HG03354 (cell line): ENCODE measurements around the gene KIF6.
A peak's percentile ranks its signal among the peaks of the same experiment; 100 is the strongest.

Source experiments
- ATAC-seq: cut with Tn5 transposase; IDR thresholded peaks from one replicate; pipeline ENCODE4 v1.9.1; 2021; ENCODE audit warnings: mild to moderate bottlenecking; ENCODE audit not compliant: unreplicated experiment, poor library complexity, severe bottlenecking

KIF6 gene

DNA sequence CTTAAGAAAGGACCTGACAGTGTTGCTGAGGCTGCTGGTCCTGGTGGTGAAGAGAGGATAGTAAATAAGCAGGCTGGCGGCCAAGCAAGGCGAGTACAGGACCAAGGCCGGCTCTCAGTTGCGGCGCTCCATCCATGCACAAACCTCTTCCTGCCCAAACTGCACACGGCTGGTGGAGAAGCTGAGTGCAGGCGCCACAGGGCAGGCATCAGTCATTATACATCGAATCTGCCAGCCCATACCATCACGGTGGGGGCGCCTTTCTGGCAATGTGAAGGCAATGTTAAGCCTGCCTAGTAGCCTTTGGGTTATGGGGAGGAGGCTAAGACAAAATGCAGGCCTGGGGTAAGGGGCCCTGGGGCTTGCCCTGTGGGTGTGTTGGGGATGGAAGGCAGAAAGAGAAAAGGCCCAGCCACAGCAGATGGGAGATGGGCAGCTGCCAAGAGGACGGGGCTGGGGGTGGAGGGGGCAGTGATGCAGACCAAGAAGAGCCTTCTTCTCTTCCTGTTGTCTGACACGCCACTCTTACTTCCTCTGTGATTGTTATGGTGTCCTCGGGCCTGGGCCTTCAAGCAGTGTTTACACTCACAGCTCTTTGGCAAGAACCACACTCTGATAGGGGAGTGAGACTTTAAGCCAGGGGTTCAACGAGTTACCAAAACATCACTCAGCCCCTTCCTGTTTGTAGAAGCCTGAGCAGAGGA is 382.4 kb downstream of the KIF6 start:
- peak; percentile 50 for ATAC-seq

DNA sequence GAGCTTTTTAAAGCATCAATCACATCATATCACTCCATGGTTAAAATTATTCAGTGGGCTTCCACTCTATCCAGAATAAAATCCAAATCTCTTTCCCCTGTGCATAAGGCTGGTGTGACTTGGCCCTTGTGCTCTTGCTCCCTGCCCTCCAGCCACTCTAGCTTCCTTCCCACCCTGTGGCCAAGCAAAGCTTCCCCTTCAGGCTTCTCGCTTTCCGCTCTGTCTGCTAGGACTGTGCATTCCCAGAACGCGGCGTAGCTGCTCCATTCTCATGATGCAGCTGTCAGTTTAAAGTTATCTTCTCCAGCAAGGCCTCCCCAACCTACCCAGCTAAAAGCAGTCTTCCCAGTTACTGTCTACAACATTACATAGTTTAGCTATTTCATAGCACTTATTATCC is 383.3 kb downstream of the KIF6 start:
- ATAC-seq, result no peak

DNA sequence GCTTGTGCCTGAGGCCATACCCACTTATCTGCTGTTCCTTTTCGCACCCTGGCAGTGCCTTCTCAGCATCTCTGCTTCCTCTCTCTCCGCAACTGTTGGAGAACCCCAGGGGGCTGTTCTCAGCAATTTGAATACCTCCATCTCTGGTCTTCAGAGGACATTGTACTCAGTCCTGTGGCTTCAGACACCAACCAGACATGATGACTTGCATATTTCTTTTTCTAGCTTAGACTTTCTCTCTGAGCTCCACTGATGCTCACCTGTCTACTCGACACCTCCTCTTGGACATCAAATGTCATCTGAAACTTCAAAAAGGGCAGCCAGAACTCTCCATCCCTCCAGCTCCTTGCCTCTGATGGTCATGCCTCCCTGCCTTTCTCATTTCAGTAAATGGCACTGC is 383.9 kb downstream of the KIF6 start:
- ATAC-seq, result no peak

DNA sequence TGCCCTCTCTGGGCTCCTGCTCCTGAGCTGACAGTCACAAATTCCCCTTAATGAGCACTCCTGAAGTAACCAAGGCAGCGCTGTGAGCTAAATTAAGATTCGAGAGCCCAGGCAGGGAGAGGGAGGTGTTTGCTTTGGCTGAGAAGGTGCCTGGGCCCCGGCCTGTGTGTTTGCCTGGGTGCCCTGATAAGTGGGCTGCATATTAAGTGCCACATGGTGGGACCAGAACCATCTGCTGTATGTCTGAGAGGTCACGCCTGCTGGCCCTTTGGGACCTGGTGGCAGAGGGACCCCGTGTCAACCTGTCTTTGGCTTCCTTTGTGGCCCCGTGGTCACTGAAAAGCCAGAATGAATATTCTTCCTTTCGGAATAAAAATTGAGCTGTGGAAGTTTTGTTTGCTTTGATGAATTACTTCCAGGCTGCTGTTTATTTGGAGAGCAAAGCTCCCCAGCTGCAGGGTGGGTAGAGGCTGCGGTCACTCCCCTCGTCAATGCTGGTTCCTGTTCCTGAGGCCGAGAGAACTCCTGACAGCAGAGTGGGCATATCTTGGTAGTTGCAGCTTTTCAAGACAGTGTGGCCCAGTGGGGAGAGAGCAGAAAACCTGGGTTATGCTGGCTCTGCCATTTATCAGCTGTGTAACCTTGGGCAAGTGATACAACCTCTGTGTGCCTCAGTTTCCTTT is 385.2 kb downstream of the KIF6 start:
- no peak for ATAC-seq

DNA sequence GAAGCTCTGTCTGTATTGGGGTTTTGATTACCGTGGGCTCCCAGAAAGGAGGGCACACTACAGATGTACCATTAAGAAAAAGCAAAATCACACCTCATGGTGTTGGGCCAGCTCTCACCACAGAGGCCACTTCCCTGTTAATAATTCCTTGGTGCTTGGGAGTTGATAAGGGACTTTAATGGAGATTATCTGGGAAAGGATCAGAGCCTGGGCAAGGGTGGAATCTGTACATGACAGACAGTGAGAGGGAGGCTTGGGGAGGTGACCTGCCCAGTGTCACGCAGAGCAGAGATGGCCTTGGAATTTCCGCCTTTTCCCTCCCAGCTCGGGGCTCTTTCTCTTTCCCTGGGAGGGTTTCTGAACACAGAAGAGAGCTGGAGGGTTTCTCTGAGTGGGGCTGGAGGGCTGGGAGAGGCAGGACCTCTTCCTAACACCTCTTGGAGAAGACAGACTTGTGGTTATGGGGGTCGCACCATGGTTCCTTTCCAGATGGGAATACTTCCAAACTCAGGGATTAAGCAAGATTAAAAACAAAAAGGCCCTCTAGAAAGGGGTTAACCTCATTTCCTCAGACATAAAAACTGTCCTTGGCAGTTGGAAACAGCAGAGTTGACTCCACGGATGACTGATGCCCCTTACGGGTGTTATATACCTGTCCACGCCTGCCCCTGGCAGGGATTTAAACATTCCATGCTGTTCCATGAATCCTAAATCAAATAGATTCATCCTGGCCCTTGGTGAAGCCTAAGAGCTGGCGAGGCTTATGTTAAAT is 385.9 kb downstream of the KIF6 start:
- no peak for ATAC-seq

DNA sequence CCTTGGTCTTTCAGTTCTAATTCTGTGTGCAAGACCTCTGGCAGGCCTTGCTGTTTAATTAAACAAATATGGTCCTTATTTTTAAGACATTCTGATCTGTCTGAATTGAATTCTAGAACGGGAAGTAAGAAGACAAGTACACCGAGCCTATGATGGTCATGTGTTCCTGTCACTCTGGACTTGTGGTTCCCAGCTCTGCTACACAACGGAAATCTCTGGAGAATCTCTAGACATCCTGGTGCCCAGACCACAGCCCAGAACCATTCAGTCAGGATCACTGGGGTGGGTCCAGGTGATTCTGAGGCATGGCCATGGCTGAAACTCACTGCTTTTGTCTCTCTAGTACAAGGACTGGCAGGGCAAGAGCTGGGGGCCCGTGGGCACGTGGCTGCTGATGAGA is 386.8 kb downstream of the KIF6 start:
- ATAC-seq, result no peak

DNA sequence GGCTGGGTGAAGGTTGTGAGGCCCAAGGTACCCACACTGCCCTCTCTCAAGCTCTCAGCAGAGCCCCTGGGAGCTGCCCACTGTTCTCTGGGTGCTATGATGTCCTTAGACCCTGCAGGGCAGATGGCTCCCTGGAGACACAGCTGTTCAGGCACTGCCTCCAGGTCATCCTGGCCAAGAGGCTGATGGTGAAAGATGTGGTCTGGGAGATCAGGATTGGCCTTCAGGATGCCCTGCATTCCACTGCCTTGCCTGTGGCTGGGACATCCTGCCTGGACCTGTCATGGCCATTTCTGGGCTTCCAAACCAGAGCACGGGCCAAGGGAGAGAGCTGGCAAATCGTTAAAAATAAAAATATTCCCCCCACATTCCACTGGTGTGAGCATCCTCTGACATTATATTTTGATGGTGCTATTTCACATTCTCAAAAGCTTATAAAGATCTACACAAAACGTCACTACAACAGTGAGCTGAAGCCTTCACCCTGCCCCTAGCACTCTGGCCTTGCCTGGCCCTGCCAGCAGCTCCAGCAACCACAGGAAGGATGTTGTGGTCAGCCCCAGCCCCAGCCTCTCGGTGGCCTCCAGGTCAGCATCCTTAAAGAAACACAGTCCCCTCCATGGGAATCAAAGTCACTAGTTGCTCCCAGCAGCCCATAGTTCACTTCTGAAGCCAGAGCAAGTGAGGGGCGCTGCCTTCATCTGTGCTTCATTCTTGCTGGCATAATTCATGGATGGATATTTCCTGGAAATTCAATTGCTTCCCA is 389.2 kb downstream of the KIF6 start:
- no peak for ATAC-seq

DNA sequence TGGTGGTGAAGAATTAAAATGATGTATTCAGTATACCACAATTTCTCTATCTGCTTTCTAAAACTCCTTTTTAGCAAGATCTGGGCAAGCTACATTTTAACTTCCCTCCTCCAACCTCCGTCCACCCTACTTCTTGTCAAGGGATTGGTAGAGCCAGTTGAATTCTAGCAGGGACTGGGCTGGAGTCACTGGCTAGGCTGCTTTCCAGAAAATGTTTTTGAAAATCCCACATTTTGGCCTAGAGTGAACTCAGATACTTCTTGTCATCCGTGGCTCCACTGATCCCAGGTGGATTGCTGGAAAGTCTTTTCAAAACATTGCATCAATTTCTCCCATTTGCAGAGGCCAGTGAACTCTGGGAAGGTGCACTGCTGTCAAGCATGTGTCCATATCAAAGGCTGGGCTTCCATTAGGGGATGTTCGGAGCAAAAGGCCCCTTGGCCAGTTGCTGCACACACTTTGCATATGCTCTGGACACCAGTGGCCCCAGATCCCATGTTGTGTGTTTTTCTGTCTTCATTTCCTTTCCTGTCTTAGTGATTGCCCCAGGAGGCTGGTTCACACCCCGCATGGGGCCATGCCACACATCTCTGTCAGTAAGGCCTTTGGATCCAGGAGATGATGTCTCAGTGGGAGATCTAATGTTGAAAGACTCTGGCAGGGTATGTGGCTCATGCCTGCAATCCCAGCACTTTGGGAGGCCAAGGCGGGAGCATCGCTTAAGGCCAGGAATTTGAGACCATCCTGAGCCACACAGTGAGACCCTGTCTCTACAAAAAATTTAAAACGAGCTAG is 391.4 kb downstream of the KIF6 start:
- ATAC-seq, result no peak

DNA sequence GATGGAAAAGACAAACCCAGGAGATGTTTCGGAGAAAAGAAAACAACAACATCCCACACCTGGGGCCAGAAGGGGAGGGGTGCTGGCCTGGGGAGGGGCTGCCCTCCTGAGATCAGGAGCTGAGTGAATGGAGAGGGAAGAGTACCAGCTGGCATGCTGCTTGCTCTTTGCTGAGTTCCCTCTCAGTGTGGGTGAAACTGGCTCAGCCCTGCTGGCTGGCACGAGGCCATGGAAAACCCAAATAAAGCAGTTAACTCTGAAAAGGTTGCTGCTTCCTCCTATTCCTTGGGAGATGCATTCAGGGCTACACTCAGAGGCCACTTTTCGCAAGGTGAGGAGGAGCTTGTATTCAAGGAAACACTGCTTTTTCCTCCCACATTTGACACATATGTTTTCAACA is 394.7 kb downstream of the KIF6 start:
- peak; percentile 10 for ATAC-seq

DNA sequence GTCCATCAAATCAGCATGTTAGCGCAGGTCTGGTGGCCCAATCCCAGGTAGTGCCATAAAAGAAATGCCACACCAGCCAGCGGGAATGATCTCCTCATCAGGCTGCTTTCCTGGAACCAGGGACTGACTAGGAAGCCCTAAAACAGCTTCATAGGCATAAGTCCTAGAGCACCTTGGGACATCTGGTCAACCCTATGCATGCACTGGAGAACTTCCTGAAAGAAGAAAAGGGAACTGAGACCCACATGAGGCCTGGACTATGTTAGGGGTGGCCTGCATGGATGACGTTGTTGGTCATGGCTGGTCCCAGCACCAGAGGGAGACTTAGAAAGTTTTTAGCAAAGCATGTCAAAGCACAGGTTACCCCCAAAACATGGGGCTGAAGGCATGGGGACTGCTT is 395.2 kb downstream of the KIF6 start:
- peak; percentile 83 for ATAC-seq

DNA sequence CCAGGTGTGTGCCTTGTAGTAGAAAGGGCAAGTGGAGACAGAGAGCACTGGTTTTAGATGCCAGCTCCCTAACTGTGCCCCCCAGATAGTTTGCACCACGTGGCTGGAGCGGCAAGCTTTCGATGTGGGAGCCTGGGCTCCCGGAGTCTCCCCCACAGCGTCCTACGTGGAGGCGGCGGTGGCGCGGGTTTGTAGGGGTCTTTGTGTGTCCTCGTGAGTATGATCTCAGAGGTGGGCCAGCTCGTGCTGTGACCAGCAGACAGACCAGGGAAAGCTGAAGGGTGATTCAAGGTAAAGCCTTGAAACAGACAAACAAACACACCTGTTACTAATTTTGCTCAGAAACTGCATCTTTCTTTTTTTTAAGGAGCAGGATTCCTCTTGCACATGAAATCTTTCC is 397.1 kb downstream of the KIF6 start:
- ATAC-seq, result no peak

DNA sequence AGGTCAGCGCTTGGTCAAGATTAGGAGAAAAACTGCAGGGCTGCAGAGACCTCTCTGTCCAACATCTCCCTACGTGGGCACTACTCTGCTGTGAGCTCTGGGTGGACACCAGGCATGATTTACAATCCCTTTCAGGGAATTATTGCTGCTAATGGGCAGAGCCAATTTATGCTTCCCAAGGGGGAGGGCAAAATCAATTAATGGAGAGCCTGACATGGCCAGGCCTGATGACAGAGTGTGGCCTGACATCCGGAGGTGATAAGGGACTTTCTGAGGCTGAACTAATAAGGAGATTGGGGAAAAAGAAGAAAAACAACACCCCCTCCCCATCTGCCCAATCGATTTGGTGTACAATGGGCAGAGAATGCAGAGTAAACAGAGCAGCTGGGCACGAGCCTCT is 397.7 kb downstream of the KIF6 start:
- no peak for ATAC-seq

DNA sequence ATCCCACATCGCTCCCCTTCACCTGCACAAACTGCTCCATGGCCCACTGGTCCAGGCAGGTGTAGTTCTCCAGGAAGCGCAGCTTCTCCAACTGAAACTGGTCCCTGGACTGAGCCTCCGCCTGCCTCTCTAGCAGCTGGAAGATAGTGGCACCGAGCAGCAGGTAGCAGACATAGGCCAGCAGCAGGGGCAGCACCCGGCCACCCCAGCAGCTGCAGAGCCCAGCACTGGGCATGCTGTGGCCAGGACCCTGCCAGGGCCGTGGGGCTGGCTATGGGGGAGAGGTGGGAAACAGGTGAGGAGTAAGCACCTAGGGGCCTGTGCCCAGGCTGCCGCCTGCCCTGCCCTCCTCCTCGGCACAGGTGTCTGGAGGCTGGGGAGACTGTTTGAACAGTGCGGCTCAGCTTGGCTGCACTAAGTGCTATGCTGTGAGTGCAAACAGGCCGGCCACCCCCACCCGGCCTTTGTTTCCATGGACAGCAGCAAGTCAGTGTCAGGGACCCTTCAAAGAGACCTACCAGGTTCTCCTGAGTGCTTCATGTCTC is 402.8 kb downstream of the KIF6 start, which contains the start of gene KCNK16:
TSS of gene KCNK16 (minus strand) at position 397 of the 545 bp plus-strand sequence. CDS start at position 235, 162 bp downstream.
- no peak for ATAC-seq

DNA sequence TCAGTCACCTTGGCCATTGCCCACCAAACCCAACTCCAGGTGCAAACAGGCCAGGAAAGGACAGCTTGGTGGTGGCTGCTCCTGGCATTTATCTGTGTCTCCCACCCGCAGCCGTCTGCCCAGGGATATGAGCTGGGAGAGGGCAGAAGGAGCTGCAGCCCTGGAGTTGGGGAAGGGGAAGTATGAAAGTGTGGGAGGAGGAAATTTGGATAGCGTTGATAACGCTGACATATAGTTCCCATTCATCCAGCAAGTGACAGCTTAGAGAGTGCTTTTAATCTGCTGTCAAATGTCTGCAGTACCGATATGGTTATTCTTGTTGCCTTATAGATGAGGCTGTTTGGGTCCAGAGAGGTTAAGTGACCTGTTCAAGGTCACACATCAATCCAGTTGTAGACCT is 403.4 kb downstream of the KIF6 start:
- no peak for ATAC-seq

DNA sequence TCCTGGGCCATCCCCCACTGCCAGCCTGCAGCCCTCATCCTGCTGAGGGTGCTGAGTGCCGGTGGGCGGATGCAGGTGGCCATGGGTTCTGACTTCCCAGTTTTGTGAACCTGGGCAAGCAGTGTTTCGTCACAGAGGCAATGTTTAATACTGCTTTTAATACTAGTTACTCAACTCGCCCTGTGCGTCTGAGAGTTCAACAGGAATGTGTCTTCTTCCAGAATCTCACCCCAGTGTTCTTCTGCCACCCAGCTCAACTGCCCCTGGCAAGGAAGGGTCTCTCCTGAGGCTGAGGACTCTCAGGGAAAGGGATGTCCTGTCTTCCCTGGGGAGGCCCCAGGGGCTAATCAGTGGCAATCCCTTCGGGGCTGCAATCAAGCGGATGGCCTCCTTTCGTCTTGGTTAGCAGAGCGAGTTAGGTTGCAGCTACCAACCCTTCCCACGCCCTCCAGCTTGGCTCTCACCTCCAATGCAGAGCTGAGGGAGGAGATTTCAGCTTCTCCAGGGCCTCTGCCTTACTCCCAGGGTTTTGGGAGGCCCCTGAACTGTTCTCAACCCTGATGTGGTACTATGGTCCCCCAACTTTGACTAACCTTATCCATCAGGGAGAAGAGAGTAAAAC is 404.7 kb downstream of the KIF6 start:
- no peak for ATAC-seq

DNA sequence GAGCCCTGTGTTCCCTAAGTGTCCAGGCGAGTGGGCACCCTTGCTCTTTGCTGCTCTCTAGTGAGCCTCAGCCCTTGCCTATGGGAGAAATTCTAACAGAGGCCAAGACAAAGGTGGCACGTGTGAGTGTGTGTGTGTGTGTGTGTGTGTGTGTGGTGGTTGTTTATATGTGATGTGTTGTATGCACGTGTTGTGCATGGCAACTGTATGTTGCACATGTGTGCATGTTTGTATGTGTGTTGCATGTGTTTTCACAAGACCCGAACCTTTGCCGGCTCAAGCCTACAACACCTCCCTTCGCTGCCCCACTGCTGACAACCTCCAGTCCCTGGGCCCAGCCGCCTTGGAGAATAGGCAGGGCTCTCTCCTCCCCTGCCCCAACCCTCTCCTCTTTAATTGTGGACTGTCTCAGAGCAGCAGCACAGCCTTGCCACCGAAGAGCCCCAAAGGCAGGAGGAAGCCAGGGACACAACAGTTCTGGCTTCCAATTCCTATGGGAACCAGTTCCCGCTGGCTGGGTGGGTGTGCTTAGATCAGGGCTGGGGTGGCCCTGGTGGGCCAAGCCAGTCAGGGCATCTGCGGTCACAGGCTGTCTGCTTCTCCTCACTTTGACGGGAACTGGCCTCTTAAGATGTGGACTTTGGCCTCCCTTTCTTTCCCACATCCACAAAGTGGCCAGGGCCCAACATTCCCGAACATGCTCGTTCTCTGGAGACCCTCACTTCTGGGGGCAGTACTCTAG is 405.4 kb downstream of the KIF6 start:
- no peak for ATAC-seq

DNA sequence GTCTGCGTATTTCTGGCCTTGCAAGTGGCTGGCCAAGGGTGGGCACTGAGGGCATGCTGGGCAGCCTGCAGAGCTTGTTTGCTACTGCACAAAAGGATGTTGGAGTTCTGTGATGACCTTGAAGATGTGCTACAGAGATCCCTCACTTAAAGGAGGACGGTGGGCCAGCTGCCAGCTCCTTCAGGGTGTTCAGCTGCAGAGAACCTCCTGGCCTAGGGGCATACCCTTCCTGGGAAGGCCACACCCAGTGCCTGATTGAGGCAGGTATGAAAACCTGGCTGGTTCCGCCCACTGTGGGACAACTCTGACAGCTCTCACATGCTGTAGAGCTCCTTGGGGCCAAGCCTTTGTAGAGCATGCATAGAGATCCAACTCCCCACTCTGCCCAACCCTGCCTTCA is 408.0 kb downstream of the KIF6 start:
- ATAC-seq, result no peak

DNA sequence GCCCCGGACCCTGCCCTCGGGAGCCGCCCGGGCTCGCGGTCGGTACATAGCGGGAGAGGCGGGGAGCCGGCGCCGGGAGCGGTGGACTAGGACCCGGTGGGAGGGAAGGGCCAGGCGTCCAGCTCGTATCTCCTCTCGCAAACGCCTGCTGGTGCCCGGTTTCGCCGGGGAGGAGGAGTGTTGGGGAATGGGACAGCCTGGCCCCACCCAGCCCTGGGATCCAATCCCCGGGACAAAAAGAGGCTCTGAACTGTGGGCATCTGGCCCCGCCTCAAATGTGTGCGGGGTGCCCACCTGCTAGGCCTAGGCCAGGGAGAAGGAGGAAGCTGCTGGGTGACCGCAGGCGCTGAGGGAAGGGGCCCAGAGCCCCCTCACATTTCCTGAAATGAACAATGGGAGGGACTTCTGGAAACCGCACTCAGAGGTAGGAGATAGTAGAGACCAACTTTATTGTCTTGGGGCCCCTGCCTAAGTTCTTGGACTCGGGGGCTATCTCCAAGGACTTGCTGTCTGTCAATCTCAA is 410.9 kb downstream of the KIF6 start, which contains the start of gene KCNK17:
TSS of gene KCNK17 (minus strand) at position 147 of the 523 bp plus-strand sequence. CDS start at position 48, 99 bp downstream.
- ATAC-seq, result no peak
